SK-N-SH (cell line): ENCODE measurements around the gene FUNDC2.

ENCODE experiments used
- EZH2phosphoT487 ChIP-seq: fragments of 200-600 bp; sonication (generic); IDR thresholded peaks from 2 replicates; pipeline ENCODE4 v1.6.1; 2017; ENCODE audit warnings: low read depth, mixed run types, mild to moderate bottlenecking, antibody characterized with exemption, moderate library complexity, borderline replicate concordance
- FOXM1 ChIP-seq: IDR thresholded peaks from 2 replicates; pipeline ENCODE4 v1.4.0; 2012; ENCODE audit warnings: low read depth, mild to moderate bottlenecking
- MEF2A ChIP-seq: IDR thresholded peaks from 2 replicates; pipeline ENCODE4 v1.4.0; 2012; ENCODE audit warnings: low read depth, borderline replicate concordance
- REST ChIP-seq: IDR thresholded peaks from 2 replicates; pipeline ENCODE4 v1.6.1; 2012; ENCODE audit warnings: mild to moderate bottlenecking, low read depth, low read length, moderate library complexity
- TF ChIP-seq, protein P1 (sequence below): fragments of 200-600 bp; sonication (generic); IDR thresholded peaks from 2 replicates; pipeline ENCODE4 v1.6.1; 2017; ENCODE audit warnings: antibody characterized with exemption, mild to moderate bottlenecking, moderate library complexity
- TF ChIP-seq, protein P2 (sequence below): fragments of 150-350 bp; IDR thresholded peaks from 2 replicates; pipeline ENCODE4 v1.6.1; 2016; ENCODE audit warnings: mild to moderate bottlenecking, low read depth, low read length

- TF ChIP-seq FOXM1 (no peak), MEF2A (no peak), REST (no peak), EZH2phosphoT487 (no peak)
- TF ChIP-seq, protein P1, sequence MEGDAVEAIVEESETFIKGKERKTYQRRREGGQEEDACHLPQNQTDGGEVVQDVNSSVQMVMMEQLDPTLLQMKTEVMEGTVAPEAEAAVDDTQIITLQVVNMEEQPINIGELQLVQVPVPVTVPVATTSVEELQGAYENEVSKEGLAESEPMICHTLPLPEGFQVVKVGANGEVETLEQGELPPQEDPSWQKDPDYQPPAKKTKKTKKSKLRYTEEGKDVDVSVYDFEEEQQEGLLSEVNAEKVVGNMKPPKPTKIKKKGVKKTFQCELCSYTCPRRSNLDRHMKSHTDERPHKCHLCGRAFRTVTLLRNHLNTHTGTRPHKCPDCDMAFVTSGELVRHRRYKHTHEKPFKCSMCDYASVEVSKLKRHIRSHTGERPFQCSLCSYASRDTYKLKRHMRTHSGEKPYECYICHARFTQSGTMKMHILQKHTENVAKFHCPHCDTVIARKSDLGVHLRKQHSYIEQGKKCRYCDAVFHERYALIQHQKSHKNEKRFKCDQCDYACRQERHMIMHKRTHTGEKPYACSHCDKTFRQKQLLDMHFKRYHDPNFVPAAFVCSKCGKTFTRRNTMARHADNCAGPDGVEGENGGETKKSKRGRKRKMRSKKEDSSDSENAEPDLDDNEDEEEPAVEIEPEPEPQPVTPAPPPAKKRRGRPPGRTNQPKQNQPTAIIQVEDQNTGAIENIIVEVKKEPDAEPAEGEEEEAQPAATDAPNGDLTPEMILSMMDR: no peak
- TF ChIP-seq, protein P2, sequence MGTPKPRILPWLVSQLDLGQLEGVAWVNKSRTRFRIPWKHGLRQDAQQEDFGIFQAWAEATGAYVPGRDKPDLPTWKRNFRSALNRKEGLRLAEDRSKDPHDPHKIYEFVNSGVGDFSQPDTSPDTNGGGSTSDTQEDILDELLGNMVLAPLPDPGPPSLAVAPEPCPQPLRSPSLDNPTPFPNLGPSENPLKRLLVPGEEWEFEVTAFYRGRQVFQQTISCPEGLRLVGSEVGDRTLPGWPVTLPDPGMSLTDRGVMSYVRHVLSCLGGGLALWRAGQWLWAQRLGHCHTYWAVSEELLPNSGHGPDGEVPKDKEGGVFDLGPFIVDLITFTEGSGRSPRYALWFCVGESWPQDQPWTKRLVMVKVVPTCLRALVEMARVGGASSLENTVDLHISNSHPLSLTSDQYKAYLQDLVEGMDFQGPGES: no peak
Measured at GRCh38 chrX:155070663-155070974, 44.0 kb downstream of the FUNDC2 start.
